Measurements from ENCODE around the gene MSI2.

The MSI2 gene

DNA sequence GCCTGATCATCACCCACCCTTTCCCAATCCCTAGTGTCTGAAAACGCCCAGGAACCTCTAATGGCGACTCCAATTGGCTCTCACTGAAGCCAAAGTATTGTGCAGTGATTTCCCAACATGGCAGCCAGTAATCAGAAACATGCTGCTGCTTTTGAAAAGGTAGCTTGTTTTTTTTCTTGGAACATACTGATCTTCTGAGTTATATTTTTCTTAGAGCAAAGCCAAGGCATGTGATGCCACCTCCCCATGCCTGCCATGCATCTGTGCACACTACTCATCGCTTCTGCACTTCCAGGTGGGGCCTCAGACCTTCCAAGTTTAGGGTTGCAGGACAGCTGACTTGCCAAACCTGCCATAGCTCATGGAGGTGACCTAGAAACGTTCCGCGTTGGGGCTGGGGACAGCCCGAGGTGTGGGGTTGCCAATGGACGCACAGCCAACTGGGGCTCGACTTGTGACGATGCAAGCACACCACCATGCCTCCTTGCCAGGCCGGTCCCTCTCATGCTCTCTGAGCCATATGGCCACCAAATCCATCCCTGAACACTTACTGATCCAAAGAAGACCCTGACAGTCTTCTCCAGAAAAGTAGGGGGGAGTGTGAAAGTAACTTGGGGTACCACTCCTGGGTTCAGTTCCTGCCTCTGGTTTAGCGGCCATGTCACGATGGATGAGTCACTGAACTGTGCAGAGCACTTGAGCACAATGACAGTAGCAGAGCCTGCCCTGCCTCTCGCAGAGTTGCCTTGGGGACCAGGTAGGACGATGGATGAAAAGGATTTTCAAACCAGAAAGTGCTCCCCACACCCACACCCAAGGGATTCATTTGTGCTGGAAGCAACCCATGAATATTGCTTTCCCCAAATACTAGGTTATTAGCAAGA is 333.1 kb downstream of the MSI2 start:
- no peak for DNase-seq

DNA sequence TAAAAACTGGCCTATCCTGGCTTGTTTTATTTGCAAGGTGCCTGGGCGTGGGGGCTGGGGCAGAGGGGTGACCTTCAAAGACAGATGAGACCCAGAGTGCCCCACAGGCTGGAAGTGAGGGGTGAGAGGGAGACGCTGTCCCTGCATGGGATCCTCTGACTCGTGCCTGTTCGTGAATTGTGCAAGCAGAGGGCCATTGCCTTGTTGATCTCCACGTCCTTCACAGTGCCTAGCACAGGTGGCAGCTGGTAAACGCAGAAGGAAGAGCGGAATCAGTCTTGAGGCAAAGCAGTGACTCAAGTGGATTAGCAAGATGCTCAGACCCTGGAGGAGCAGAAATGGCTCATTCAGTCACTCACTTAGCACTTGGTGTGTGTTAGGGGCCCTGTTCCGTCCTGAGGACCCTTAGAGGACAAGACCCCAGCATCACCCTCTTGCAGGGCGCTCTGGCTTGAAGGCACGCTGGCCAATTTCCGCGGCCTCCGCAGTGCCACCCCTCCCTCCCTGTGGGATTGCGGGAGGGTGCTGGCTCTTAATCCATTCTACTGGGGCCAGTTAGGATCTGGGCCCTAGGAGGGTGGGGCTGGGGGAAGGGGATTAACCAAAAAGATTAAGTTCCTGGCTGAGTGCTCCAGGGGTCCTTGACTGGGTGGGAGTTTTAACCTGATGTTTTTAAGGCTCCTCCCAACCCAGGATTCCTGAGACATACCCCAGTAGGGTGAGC is 337.6 kb downstream of the MSI2 start:
- no peak for DNase-seq

DNA sequence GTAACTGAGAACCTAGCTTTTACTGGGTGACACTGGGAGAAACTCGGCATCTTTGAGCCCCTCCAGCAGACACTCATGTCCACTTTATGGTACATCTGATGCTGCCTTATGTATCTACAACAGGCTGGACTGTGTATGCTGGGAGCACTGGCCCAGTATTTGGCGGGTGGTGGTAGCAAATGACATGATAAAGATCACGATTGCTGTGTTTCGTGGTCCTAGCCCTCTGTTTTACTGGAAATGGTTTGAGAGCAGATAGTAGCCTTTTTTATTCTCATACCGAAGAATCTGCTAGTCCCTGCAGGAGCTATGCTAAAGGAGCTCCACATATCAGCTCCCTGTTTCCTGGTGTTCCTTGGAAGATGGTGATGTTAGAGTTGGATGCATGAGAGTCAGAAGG is 338.4 kb downstream of the MSI2 start:
- no peak for DNase-seq

DNA sequence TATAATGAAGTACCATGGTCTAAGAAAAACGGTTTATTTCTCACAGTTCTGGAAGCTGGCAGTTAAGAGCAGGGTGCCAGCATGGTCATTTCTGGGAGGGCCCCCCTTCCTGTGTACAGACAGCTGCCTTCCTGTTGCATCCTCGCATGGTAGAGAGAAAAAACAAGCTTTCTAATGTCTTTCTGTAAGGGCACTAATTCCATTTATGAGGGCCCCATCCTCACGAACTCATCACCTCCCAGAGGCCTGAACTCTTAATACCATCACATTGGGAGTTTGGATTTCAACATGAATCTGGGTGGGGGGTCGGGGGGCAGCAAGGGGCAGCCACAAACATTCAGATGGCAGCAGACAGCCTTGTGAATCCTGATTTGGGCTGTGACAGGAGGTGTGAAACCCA is 339.1 kb downstream of the MSI2 start:
- DNase-seq = no peak

DNA sequence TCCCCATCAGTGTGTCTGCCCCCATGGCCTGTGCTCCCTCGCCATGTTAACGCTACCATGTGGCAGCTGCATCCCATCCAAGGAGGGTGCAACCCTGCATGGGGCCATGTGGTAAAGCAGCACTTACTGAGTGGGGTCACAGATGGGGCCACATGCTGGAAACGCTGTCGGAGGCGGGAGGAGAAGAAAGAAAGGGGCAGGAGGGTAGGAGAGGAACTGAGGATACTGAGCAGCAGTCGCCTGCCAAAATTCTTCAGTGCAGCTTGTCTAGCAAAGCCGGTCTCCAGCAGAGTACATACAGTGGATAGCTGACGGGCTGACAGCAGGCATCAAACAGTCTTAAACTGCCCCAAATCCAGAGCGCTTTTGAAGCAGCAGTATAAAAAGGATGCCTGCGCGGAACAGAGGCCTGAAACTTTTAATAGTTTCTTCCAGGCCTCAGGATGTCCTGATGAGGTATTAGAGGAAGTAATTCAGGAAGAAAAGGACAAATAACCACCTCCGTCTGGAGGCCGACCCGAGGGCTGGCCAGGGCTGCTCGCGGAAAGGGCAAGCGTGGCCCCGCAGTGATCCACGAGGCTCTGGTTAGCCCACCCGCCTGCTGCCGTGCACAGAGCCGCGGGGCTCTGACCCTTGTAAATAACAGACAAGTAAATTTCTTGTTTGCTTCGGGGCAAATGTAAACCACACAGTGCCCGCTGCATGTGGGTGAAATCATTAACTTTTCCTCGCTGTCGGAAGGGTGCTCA is 339.8 kb downstream of the MSI2 start:
- no peak for DNase-seq

DNA sequence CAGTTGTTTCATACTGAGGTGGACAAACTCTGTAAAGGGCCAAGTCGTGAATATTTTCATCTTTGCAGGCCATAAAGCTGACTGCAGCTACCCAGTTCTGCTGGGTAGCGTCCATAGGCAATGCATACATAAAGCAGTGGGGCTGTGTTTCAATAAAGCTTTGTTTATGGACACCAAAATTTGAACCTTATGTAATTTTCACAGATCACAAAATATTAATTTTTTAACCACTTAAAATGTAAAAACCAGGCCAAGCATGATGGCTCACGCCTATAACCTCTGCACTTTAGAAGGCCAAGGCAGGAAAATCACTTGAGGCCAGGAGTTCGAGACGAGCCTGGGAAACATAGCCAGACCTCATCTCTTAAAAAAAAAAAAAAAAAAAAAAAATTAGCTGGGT is 340.8 kb downstream of the MSI2 start:
- no peak for DNase-seq

DNA sequence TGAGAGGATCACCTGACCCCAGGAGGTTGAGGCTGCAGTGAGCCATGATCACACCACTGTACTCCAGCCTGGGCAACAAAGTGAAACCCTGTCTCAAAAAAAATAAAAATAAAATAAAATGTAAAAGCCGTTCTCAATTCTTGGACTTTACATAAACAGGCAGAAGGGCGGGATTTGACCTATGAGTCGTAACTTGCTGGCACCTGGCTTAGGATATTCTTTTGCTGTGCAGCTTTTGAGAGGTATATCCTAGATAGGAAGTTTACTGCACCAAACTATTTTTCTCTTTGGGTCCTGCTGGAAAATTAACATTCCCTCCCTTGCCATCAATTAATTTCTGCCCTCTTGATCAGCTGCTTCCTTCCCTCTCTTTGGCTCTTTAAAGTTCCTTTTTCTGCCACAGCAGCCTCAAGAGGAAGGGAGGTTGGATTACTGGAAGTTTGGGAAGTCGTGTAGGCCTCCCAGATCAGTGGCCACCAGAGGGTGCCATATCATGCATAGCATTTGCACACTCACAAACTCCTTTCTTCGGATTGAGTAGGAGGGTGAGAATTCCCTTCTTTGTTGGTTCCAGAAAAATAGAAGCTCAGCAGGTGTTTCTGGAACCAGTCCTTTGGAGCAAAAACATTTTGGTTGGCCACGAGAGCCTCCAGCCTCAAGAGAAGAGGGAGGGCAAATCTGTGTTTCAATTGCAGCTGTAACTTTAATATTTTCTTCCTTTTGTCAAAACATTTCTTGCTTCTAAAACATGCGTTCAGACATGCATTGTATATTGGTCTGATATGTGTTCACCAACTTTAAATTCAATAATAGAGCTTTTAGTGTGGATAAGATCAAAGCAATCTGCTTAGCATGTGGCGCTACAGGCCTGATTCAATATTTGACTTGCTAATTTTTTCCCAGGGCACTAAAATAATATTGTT is 341.5 kb downstream of the MSI2 start:
- DNase-seq = peak; percentile 84 to 87

DNA sequence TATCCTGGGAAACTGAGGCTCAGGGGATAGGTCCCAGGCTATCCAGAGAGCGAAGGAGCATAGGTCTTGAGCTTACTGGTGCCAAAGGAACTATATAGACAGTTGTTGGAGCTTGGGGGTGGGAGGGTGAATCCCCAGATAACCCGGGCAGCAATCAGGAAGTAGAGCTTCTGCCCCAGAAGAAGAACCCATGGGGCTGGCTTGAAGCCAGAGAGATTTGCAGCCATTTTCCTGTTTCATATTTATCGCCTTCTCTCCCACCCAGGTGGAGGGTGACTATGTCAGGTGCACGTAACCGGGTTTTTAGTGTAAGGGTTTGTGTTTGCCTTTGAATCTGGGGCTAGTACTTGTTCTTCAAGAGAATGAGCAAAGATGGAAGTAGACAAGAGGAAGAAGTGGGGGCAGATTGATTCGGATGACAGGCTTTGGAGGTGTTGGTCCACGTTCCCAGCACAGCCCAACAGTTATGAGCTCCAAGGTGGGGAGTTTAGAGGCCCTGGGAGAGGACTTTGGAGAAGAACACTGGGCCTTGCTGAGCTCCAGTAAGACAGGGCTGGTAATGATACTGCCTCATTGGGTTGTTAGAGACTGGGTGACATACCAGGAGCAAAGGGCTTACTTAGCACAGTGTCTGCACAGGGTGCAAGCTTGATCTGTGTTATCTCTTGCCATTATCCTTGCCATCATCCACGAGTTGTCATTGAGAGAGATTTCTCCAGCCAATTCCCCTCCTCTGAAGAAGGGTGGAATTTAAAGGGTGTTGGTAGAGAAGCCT is 343.1 kb downstream of the MSI2 start:
- DNase-seq = peak; percentile 50 to 52

DNA sequence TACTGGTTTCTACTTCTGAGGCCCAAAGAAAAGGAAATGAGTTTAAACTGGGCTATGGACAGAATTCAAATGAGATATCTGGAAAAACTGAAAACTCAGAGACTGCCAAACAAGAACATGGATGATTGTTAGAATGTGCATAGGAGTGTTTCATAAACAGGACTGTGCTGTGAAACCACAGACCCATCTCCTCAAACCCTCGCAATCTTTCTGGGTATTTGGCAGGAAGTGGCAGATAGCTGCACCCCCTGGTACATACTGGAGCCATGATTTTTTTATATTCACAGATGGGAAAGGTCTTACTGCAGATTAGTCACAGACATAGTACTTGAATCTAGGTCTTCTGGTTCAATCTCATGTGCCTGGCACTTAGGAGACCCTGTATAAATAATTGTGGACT is 343.8 kb downstream of the MSI2 start:
- peak; percentile 17 to 32 for DNase-seq

DNA sequence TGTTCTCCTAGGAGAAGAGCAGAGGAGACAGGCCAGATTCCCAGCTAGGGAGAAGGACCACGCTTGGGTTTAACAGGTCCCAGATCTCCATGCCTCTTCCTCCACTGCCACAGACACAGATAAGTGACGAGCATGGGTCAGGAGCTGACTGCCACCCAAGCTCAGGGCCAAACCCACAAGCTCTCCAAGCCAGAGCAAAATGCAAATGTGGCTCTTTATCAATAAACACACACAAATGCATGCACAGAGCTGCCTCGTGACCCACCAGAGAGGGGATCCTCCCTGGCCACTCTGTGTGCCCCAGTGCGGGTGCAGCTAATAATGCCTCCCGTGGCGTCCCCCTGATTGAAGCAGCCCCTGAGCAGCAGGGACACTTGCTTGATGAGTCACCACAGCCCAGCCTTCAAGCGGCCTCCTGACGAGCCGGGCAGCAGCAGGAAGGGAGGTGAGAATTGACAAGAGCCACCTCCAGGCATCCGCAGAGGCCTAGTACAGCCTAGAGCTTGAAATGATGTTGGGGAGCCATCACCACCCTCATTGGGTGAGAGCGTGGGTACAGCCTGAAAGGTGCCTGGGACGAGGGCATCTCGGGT is 344.9 kb downstream of the MSI2 start:
- no peak for DNase-seq

DNA sequence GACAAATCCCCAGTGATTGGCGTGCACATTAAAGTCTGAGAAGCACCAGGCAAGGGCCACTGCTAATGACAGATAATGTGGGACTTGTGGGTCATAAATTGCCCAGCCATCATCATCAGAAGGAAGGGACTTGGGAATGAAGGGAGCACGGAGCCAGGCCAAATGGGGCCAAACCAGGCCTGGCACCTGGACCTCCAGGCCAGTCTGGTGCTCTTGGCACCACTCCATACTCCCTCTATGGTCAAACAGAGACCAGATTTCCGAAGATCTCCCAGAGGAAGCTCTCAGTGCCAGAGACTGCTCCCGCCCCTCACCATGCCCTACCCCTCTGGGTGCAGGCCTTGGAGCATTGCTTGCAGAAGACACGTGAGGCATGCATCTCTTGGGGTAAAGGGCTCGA is 346.6 kb downstream of the MSI2 start:
- no peak for DNase-seq

DNA sequence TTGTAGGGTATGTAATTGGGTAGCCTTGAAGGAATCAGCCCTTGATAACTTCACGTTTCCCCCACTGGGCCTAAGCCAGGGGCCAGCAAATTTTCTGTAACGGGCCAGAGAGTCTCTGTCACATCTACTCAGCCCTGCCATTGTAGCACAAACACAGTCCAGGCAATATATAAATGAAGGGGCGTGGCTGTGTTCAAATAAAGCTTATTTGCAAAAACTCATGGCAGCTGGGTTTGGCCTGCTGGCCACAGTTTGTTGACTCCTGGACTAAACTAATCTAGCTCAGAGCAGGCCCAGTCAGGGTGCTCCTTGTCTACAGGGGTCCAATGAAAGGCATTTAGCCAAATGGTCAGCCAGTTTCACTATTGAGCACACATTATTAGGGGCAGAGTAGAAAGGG is 347.2 kb downstream of the MSI2 start:
- DNase-seq = no peak

DNA sequence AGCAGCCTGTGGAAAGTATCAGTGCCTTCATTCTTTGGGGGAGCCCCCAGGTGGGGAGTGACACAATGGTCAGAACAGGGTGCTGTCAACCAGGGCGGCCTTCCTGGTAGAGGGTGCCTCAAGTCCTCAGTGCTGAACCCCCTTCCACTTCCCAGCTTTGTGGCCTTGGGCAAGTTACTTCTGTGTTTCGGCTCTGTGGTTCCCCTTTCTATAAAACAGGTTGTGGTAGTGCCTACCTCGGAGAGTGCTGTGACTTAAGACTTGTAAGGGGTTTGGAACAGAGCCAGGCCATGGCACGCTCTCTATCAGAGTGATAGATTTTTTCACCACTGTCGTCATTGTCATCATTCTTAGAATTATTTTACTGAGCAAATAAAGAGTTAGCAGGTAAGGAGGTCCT is 347.7 kb downstream of the MSI2 start:
- peak; percentile 67 for DNase-seq

DNA sequence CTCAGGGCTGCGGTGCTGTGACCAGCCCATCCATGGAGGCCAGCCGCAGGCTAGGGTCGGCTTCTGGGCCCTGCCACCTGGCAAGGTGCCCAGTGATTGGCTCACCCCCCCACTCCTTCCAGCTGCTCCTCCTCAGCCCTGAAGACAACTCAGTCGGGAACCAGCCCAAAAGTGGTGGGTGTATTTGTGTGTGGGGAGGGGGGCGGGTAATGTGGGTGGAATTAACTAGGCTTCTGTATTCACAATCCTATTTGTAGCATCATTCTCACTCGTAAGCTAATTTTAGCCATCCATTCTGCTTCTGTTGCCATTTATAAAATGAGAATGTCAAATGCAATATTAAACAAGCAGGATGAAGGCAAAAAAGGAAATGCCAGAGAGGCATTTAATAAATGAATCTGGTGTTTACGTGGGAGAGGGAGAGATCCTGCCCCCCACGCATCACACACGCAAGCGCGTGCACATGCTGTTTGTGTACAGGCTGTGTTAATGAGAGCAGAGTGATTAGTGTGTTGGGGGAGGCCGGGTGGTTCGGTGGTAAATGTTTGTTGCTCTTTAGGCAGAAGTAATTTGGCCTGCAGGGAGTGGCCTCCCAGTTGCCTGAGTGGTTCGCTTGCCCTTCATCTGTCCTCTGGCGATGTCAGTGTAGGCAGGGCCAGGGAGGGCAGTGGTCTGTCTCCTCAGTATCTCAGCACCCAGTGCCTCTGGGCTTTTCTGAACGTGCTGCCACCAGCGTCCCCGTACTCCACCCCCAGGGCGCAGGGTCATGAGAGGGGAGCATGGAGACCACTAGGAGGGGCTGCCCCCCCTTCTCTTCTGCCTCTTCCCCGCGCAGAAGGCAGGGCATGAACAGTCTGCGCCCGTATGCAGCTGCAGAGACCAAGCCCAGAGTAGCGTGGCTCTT is 348.7 kb downstream of the MSI2 start:
- no peak for DNase-seq

DNA sequence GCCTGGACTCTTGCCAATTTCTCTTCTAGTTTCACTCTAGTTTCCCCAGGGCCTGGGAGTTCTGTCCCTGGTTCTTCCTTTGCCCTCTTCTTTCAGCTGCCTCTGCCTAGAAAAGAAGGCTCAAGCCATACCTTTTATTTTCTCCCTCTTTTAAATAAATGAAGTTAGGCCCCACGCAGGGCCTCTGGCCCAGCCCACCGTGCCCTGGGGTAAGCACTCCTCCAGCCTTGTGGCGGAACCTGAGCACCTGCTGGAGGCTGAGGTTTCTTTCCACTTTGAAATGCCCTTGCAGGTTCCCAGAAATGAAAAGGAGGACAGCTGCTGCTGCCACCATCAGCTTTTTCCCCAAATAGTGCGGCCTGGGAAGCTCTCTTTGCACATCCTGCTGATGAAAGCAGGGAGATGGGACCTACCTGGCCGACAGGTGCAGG is 349.4 kb downstream of the MSI2 start:
- DNase-seq = peak; percentile 57 to 65

DNA sequence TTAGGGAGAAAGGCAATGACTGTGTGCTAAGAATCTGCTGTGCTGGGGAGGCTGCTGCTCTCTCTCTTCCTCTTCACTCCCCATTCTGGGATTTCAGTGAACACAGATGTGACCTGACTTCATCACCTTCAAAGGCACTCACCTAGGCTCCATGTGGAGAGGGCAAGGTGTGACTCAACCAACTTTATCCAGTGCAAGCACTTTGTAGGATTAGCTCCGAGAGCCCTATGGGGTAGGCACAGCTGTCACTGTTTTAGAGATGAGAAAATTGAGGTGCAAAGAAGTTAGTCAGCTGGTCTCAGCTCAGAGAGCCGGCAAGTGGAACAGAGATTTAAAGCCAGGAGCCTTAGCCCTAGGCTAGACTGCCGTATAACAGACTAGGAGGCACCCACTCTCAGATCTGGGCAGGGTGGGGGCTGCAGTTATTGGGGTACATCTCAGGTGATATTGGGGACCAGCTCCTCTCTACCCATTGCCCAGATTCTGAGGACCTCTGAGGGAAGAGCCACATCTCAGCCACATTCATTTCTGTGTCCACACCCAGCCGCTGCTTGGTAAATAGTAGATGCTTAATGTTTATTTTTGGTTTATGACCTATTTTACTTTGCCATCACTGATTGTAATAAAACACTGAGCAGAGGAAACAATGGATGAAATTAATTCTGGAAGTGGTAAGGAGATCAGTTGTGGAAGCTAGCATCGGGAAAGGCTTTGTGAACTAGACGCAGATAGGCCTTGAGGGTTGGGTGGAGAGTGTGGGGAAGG is 350.0 kb downstream of the MSI2 start:
- DNase-seq = no peak

DNA sequence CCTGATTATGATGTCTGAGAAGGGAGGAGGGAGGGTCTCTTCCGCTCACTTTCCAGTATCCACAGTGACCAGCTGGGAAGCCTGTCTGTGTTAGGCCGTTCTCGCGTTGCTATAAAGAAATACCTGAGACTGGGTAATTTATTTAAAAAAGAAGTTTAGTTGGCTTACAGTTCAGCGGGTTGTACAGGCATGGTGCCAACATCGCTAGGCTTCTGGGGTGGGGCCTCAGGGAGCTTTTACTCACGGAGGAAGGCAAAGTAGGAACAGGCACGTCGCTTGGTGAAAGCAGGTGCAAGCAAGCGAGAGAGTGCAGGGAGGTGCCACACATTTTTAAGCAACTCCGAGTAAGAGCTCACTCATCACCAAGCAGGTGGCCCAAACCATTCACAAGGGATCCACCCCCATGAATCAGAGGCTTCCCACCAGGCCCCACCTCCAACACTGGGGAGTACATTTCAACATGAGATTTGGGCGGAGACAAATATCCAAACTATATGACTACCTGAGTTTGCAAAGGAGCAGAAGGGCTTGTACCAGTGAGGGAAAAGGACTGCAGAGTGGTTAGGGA is 351.3 kb downstream of the MSI2 start:
- DNase-seq = no peak

DNA sequence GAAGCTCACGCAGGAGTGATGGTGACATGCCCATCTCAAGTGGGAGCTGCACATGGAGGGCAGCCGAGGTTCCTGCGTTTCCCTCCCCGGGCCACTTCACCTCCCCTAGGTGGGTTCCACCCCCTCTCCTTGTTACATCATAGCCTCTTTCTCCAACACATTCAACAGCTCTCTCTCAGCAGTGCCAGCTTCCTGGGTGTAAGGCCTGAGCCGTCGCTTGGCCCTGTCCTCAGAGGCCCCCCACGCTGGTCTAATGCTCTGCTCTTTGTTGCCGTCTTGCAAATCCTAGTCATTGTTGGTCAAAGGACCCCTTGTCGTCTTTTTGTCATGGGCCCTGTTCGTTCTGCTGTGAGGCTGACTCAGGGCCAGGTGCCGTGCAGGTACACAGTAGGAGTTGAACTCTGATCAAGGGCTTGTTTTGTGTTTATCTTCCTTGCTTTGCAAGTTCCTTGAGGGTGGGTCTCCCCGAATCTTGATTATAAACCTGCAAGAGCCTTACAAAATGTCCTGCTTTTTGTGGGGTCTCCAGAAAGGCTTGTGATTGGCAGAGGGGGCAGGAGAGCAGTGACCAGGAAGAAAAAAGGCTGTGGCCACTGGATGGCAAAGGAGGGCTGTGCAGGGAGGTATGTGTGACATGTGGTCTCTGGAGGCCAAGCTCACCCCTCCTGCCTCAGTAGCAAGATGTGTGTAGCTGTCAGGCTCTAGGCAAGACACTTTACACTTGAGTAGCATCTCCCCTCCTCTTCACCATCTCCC is 352.2 kb downstream of the MSI2 start:
- DNase-seq = no peak

Data from Kasumi-1 (cell line).